K562 (cell line): ENCODE results near the gene SORBS2. TPM values are rescaled to one million over a fixed set of nuclear protein-coding genes. Genes with fewer than 3 reads are reported as not detected.

Experiments
- ATAC-seq: fragments of 200-7000 bp; cut with Tn5 transposase; 3 replicates; pipeline ENCODE4 v1.9.1; 2020; ENCODE audit warnings: moderate library complexity
- BruUV-seq: library from RNA; stranded (reverse); fragments of 400-500 nt; replicated peaks from 2 replicates; lab custom pipeline; 2021; lab: Mats Ljungman, UMichigan
- CTCF ChIA-PET: fragments of 300-600 bp; formaldehyde crosslinking; extraction: SDS; loops from one replicate; lab custom pipeline; 2021; ENCODE audit warnings: low intra/inter-chr PET ratio; lab: Yijun Ruan, JAX
- POLR2A ChIA-PET: fragments of 300-600, 350-650 bp; sonication (Branson Sonifier 250); formaldehyde crosslinking; extraction: SDS; loops from one replicate; lab custom pipeline; 2021; ENCODE audit warnings: antibody characterized with exemption, inconsistent platforms; lab: Yijun Ruan, JAX
- DNase-seq, 4 experiments: peaks; one replicate each; pipeline versions ENCODE4 v3.0.0 to v3.0.0-alpha.2; 2011 to 2018; ENCODE audit warnings: low spot score in 3 of 4, mixed read lengths in 3 of 4; ENCODE audit errors: extremely low read depth in 1 of 4
- FAIRE-seq: peaks from 2 replicates; lab custom pipeline; 2011; peaks lifted over from hg19 to GRCh38; lab: Jason Lieb, UNC
- H2AFZ ChIP-seq: 2 replicates; pipeline ENCODE4 v1.6.0; 2011; ENCODE audit warnings: low read depth, low read length, control low read depth, inconsistent platforms
- H3K27ac ChIP-seq: fragments of 200-600 bp; 3 replicates; pipeline ENCODE4 v1.8.0; 2011; ENCODE audit warnings: low read depth, mild to moderate bottlenecking, control low read depth, inconsistent platforms, low read length, moderate library complexity, mixed read lengths; ENCODE audit errors: extremely low read depth
- H3K27me3 ChIP-seq, 2 experiments: fragments of 300-600 bp in 1 of 2; 2 replicates in 1 of 2; 3 replicates in 1 of 2; pipeline versions ENCODE4 v1.6.0 to v1.8.0; 2011; ENCODE audit warnings: inconsistent platforms in 2 of 2, low read length in 2 of 2, mild to moderate bottlenecking in 1 of 2, mixed read lengths in 1 of 2, moderate library complexity in 1 of 2; ENCODE audit not compliant: control insufficient read depth in 2 of 2, insufficient read depth in 2 of 2
- H3K36me3 ChIP-seq: fragments of 300-600 bp; 3 replicates; pipeline ENCODE4 v1.8.0; 2011; ENCODE audit warnings: mild to moderate bottlenecking, low read length, inconsistent platforms; ENCODE audit not compliant: control insufficient read depth, insufficient read depth
- H3K4me1 ChIP-seq, 2 experiments: fragments of 200-600 bp in 1 of 2; replicated peaks in 1 of 2; 2 replicates in 1 of 2; 3 replicates in 1 of 2; pipeline versions ENCODE4 v1.5.1 to v1.8.0; 2011; ENCODE audit warnings: inconsistent platforms in 2 of 2, low read length in 2 of 2, mild to moderate bottlenecking in 1 of 2, mixed read lengths in 1 of 2, moderate library complexity in 1 of 2; ENCODE audit not compliant: control insufficient read depth in 2 of 2, insufficient read depth in 2 of 2
- H3K4me2 ChIP-seq: 2 replicates; pipeline ENCODE4 v1.6.1; 2011; ENCODE audit warnings: low read length, control low read depth, inconsistent platforms, mixed read lengths; ENCODE audit not compliant: insufficient read depth
- H3K4me3 ChIP-seq: fragments of 200-600 bp; sonication (generic), shearing (Covaris generic); 2 replicates; pipeline ENCODE4 v1.5.1; 2016; ENCODE audit warnings: control low read depth, inconsistent platforms
- H3K79me2 ChIP-seq: fragments of 200-600 bp; 3 replicates; pipeline ENCODE4 v1.8.0; 2011; ENCODE audit warnings: low read length, inconsistent platforms; ENCODE audit not compliant: control insufficient read depth, insufficient read depth
- H3K9ac ChIP-seq, 2 experiments: 2 replicates each; pipeline versions ENCODE4 v1.6.0 to v1.6.1; 2011; ENCODE audit warnings: low read depth in 2 of 2, low read length in 2 of 2, control low read depth in 1 of 2, inconsistent platforms in 1 of 2, mild to moderate bottlenecking in 1 of 2, mixed read lengths in 1 of 2; ENCODE audit not compliant: insufficient read depth in 1 of 2
- H3K9me1 ChIP-seq: one replicate; pipeline ENCODE4 v1.6.0; 2011; ENCODE audit warnings: inconsistent platforms, mild to moderate bottlenecking, low read length, moderate library complexity; ENCODE audit not compliant: control insufficient read depth, insufficient read depth
- H3K9me3 ChIP-seq: replicated peaks from 2 replicates; pipeline ENCODE4 v1.5.1; 2011; ENCODE audit warnings: low read depth, low read length, inconsistent platforms; ENCODE audit not compliant: control insufficient read depth, insufficient read depth
- H4K20me1 ChIP-seq: replicated peaks from 2 replicates; pipeline ENCODE4 v1.6.1; 2011; ENCODE audit warnings: low read length, inconsistent platforms, mixed read lengths; ENCODE audit not compliant: control insufficient read depth, insufficient read depth
- ARID2 ChIP-seq: fragments of 450-650 bp; IDR thresholded peaks from 2 replicates; pipeline ENCODE4 v1.6.1; 2017; ENCODE audit warnings: antibody characterized with exemption, mild to moderate bottlenecking
- CHD2 ChIP-seq: IDR thresholded peaks from 2 replicates; pipeline ENCODE4 v1.6.1; 2011; ENCODE audit warnings: low read depth, low read length
- DPF2 ChIP-seq: fragments of 450-650 bp; IDR thresholded peaks from 2 replicates; pipeline ENCODE4 v1.6.1; 2016
- L3MBTL2 ChIP-seq: fragments of 450-650 bp; IDR thresholded peaks from 2 replicates; pipeline ENCODE4 v1.6.1; 2016; ENCODE audit warnings: mild to moderate bottlenecking, moderate library complexity
- LCOR ChIP-seq: sonication (generic); formaldehyde crosslinking; IDR thresholded peaks from 2 replicates; pipeline ENCODE4 v1.8.0; 2022; ENCODE audit warnings: mild to moderate bottlenecking, missing genetic modification reagents
- PHB2 ChIP-seq: fragments of 450-650 bp; IDR thresholded peaks from 2 replicates; pipeline ENCODE4 v1.6.1; 2017; ENCODE audit warnings: low read depth
- RB1 ChIP-seq: fragments of 450-650 bp; IDR thresholded peaks from 2 replicates; pipeline ENCODE4 v1.6.1; 2017; ENCODE audit warnings: low read depth, mild to moderate bottlenecking
- RBM39 ChIP-seq: fragments of 200-400 bp; formaldehyde crosslinking; optimal IDR thresholded peaks from 2 replicates; pipeline ENCODE3; 2018; ENCODE audit warnings: low read depth, low read length
- SOX6 ChIP-seq: fragments of 450-650 bp; IDR thresholded peaks from 2 replicates; pipeline ENCODE4 v1.6.1; 2014; ENCODE audit warnings: mild to moderate bottlenecking
- SREBF2 ChIP-seq: sonication (generic); formaldehyde crosslinking; IDR thresholded peaks from 2 replicates; pipeline ENCODE4 v1.4.0; 2020; ENCODE audit warnings: mild to moderate bottlenecking, missing genetic modification reagents
- TAF7 ChIP-seq: fragments of 450-650 bp; IDR thresholded peaks from 2 replicates; pipeline ENCODE4 v1.6.1; 2016; ENCODE audit warnings: missing genetic modification characterization, missing compliant biosample characterization
- TFAM ChIP-seq: fragments of 250-450 bp; sonication (Bioruptor Pico); conservative IDR thresholded peaks from 2 replicates; pipeline ENCODE4 v1.5.0; 2021; ENCODE audit warnings: mild to moderate bottlenecking, moderate library complexity
- ZNF124 ChIP-seq: sonication (generic); formaldehyde crosslinking; IDR thresholded peaks from 2 replicates; pipeline ENCODE4 v1.8.1; 2022; ENCODE audit warnings: missing genetic modification reagents
- ZNF23 ChIP-seq: fragments of 250-450 bp; sonication (Bioruptor Pico); IDR thresholded peaks from 2 replicates; pipeline ENCODE4 v1.4.0; 2020; ENCODE audit warnings: mild to moderate bottlenecking
- ZNF274 ChIP-seq: IDR thresholded peaks from 2 replicates; pipeline ENCODE4 v1.6.1; 2011; ENCODE audit warnings: low read depth, mild to moderate bottlenecking, low read length, moderate library complexity, borderline replicate concordance
- WGBS: fragments of 100-300 bp; shearing (Covaris generic); methylation state at CpG from one replicate; pipeline ENCODE4 v1.1.6; 2016; ENCODE audit warnings: low coverage, mixed read lengths; ENCODE audit not compliant: insufficient coverage; ENCODE audit errors: missing lambda C conversion rate; 5-methylcytosine and 5-hydroxymethylcytosine counted together
- in situ Hi-C: fragments of 300-500 bp; cut with MboI; formaldehyde crosslinking; loops from 4 replicates; pipeline ENCODE4 v1.15.0; 2018; ENCODE audit warnings: inconsistent platforms, mixed read lengths
- intact Hi-C: fragments of 100-400 bp; cut with micrococcal nuclease; formaldehyde crosslinking; loops from 2 replicates; pipeline ENCODE4 v1.14.2; 2022
- polyA plus RNA-seq, 8 experiments: library from polyadenylated mRNA; depleted of rRNA in 4 of 8; stranded (reverse) in 5 of 8; unstranded in 3 of 8; fragments of >200 nt; fragmentation: Nextera tagmentation in 2 of 8; fragmentation: Illumina TruSeq in 1 of 8; extraction: Ambion mirVana in 2 of 8; extraction: Trizol in 1 of 8; gene quantifications; 2 replicates each; pipeline versions ENCODE4 v1.2.1 to v1.2.3, GENCODE V29; 2011 to 2014; ENCODE audit warnings: inconsistent platforms in 1 of 8, missing spikeins in 1 of 8
- total RNA-seq, 7 experiments: library from RNA; depleted of rRNA in 6 of 7; stranded (reverse); fragments of >200 nt in 6 of 7; fragmentation: Illumina TruSeq in 2 of 7; extraction: Trizol in 2 of 7; gene quantifications; 2 replicates each; pipeline versions ENCODE4 v1.2.1 to v1.2.3, GENCODE V29; 2011 to 2021; ENCODE audit warnings: low replicate concordance in 1 of 7
- TF ChIP-seq, protein P1 (sequence below), 2 experiments: IDR thresholded peaks in 1 of 2; conservative IDR thresholded peaks in 1 of 2; 2 replicates each; pipeline ENCODE4 v1.6.1; 2016; ENCODE audit warnings: low read depth in 2 of 2, mild to moderate bottlenecking in 1 of 2, missing compliant biosample characterization in 1 of 2, missing genetic modification characterization in 1 of 2, moderate library complexity in 1 of 2
- TF ChIP-seq, protein P2 (sequence below): fragments of 450-650 bp; formaldehyde crosslinking; IDR thresholded peaks from 2 replicates; pipeline ENCODE4 v1.4.0; 2020; ENCODE audit warnings: mild to moderate bottlenecking
- TF ChIP-seq, protein P3 (sequence below): fragments of 450-650 bp; IDR thresholded peaks from 2 replicates; pipeline ENCODE4 v1.6.1; 2016

The SORBS2 gene
- total and polyA plus RNA-seq, 9 of the 15 experiments (the other 6 are each of a cell fraction or from before 2014, with no cell fraction given), result 0.29 TPM; not detected in 8

DNA sequence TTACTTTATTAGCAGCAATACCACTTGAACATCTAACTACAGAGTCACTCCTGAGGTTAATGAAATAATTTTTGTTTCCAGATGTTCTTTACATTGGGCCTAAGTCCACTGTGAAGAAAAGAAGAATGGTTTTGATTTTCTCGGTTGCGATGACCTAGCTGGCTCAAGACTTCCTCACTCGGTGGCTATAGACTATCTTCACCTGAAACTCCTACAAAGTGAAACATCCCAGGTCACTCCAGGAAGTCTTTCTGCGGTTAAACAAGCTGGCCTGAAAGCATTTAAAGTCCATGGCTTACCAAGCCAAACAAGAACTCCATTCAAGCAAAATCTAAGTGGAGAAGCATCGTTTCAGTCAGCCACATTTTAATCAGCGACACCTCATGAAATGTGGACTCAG is 13.7 kb upstream of the SORBS2 start:
- H3K4me1 ChIP-seq, result no peaks in the 10 kb centered on the region
- no peak for TF ChIP-seq LCOR (CRISPR knock-in tag)
- TF ChIP-seq SOX6, result no peak
- TF ChIP-seq, protein P1, sequence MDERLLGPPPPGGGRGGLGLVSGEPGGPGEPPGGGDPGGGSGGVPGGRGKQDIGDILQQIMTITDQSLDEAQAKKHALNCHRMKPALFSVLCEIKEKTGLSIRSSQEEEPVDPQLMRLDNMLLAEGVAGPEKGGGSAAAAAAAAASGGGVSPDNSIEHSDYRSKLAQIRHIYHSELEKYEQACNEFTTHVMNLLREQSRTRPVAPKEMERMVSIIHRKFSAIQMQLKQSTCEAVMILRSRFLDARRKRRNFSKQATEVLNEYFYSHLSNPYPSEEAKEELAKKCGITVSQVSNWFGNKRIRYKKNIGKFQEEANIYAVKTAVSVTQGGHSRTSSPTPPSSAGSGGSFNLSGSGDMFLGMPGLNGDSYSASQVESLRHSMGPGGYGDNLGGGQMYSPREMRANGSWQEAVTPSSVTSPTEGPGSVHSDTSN (CRISPR knock-in tag; IDR thresholded peaks at IDR 0.05; ENCODE audit: low read depth), result no peak
- TF ChIP-seq, protein P1 (tag; conservative IDR thresholded peaks at IDR 0.05; ENCODE audit: low read depth), result no peak
- no peak for TF ChIP-seq RB1
- TF ChIP-seq, protein P2, sequence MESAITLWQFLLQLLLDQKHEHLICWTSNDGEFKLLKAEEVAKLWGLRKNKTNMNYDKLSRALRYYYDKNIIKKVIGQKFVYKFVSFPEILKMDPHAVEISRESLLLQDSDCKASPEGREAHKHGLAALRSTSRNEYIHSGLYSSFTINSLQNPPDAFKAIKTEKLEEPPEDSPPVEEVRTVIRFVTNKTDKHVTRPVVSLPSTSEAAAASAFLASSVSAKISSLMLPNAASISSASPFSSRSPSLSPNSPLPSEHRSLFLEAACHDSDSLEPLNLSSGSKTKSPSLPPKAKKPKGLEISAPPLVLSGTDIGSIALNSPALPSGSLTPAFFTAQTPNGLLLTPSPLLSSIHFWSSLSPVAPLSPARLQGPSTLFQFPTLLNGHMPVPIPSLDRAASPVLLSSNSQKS (CRISPR knock-in tag), result no peak
- TF ChIP-seq, protein P3, sequence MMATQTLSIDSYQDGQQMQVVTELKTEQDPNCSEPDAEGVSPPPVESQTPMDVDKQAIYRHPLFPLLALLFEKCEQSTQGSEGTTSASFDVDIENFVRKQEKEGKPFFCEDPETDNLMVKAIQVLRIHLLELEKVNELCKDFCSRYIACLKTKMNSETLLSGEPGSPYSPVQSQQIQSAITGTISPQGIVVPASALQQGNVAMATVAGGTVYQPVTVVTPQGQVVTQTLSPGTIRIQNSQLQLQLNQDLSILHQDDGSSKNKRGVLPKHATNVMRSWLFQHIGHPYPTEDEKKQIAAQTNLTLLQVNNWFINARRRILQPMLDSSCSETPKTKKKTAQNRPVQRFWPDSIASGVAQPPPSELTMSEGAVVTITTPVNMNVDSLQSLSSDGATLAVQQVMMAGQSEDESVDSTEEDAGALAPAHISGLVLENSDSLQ, result no peak
- TF ChIP-seq SREBF2 (CRISPR knock-in tag), result no peak
- no peak for TF ChIP-seq TFAM (CRISPR knock-in tag)
- no peak for TF ChIP-seq TAF7 (tag)
- TF ChIP-seq CHD2, result no peak
- TF ChIP-seq ZNF274, result no peak
- no peak for TF ChIP-seq RBM39
- no peak for TF ChIP-seq PHB2
- no peak for TF ChIP-seq ARID2
- no peak for TF ChIP-seq ZNF23 (CRISPR knock-in tag)
- no peak for TF ChIP-seq ZNF124 (CRISPR knock-in tag)
- TF ChIP-seq DPF2, result no peak
- TF ChIP-seq L3MBTL2, result no peak
- no TSS peak for BruUV-seq
- no peak overlapping the region for H3K27ac ChIP-seq
- H3K4me3 ChIP-seq, result no peak overlapping the region
- H3K9ac ChIP-seq, result no peak overlapping the region
- H3K27me3 ChIP-seq, result peaks cover 3 to 4% of the 10 kb centered on the region in 2 experiments; a peak in 3 of 5 replicates
- intact Hi-C loops, result no loop called here
- ATAC-seq (no peak), DNase-seq (no peak), FAIRE-seq (no peak)
- H4K20me1 ChIP-seq, result no peaks in the 10 kb centered on the region
- no peak overlapping the region for H2AFZ ChIP-seq
- H3K36me3 ChIP-seq, result no peaks in the 10 kb centered on the region
- no peaks in the 10 kb centered on the region for H3K9me1 ChIP-seq
- in situ Hi-C loops, result no loop called here
- no peaks in the 10 kb centered on the region for H3K79me2 ChIP-seq
- no peak overlapping the region for H3K4me2 ChIP-seq
- ChIA-PET CTCF (no interaction called here), POLR2A (no interaction called here)
- 2% methylated on average over 6 of the region's 6 CpGs for WGBS
- peaks cover 3% of the 10 kb centered on the region; the same call in 1 of the 2 replicates for H3K9me3 ChIP-seq
